GM20431 (cell line): ENCODE measurements around the gene DGKI.
"Not testable (repeated sequence)": the region's sequence is repeated elsewhere in the genome, so short reads cannot be mapped to it uniquely, and the experiment has no call there.

Experiments used
- in situ Hi-C: fragments of 300-500 bp; cut with MseI, MboI; formaldehyde crosslinking; loops from one replicate; pipeline ENCODE4 v1.15.0; 2020; ENCODE audit warnings: low sequenced_read_pairs; ENCODE audit not compliant: unreplicated experiment

The DGKI gene

GRCh38 chr7:137839903-137840779 is 6.6 kb downstream of the DGKI start:
- in situ Hi-C loops = no loop called here

GRCh38 chr7:137838706-137839315 is 8.0 kb downstream of the DGKI start:
- in situ Hi-C loops = no loop called here

- in situ Hi-C loops = no loop called here
These were observed 10.2 kb downstream of the DGKI start for GRCh38 chr7:137836541-137836940.

GRCh38 chr7:137836113-137836509 is 10.7 kb downstream of the DGKI start:
- in situ Hi-C loops = no loop called here

GRCh38 chr7:137835486-137836112 is 11.2 kb downstream of the DGKI start:
- in situ Hi-C loops = no loop called here

- in situ Hi-C loops = no loop called here
These were observed 12.2 kb downstream of the DGKI start for GRCh38 chr7:137834552-137834951.

GRCh38 chr7:137832990-137833389 is 13.8 kb downstream of the DGKI start:
- in situ Hi-C loops = not testable (repeated sequence)

GRCh38 chr7:137832382-137832781 is 14.4 kb downstream of the DGKI start:
- in situ Hi-C loops = no loop called here

GRCh38 chr7:137831555-137831954 is 15.2 kb downstream of the DGKI start:
- in situ Hi-C loops = not testable (repeated sequence)

GRCh38 chr7:137829337-137829992 is 17.3 kb downstream of the DGKI start:
- in situ Hi-C loops = no loop called here

GRCh38 chr7:137828456-137828855 is 18.3 kb downstream of the DGKI start:
- in situ Hi-C loops = no loop called here

- in situ Hi-C loops = no loop called here
These were observed 21.3 kb downstream of the DGKI start for GRCh38 chr7:137825489-137825888.

- in situ Hi-C loops = no loop called here
These were observed 25.9 kb downstream of the DGKI start for GRCh38 chr7:137820677-137821420.

- in situ Hi-C loops = no loop called here
These were observed 26.6 kb downstream of the DGKI start for GRCh38 chr7:137820156-137820555.

- in situ Hi-C loops = no loop called here
These were observed 28.7 kb downstream of the DGKI start for GRCh38 chr7:137818036-137818435.

GRCh38 chr7:137816696-137817320 is 30.0 kb downstream of the DGKI start:
- in situ Hi-C loops = no loop called here

GRCh38 chr7:137813541-137813940 is 33.2 kb downstream of the DGKI start:
- in situ Hi-C loops = no loop called here

- in situ Hi-C loops = no loop called here
These were observed 36.5 kb downstream of the DGKI start for GRCh38 chr7:137810248-137810647.

- in situ Hi-C loops = no loop called here
These were observed 41.9 kb downstream of the DGKI start for GRCh38 chr7:137804836-137805235.
